Activated T-helper 1 cell treated with anti-CD3 and anti-CD28 coated beads, Interleukin-2, amount 50 U/mL, for 16 hours (primary cell): ENCODE measurements around the gene RFT1.
A peak's percentile ranks its signal among the peaks of the same experiment; 100 is the strongest.
"Not testable (repeated sequence)": the region's sequence is repeated elsewhere in the genome, so short reads cannot be mapped to it uniquely, and the experiment has no call there.

Source experiments
- DNase-seq, 2 donors: peaks; one replicate each; pipeline ENCODE4 v3.0.0-alpha.2; 2020; ENCODE audit warnings: low read depth in 1 of 2, low spot score in 1 of 2

Gene RFT1

DNA sequence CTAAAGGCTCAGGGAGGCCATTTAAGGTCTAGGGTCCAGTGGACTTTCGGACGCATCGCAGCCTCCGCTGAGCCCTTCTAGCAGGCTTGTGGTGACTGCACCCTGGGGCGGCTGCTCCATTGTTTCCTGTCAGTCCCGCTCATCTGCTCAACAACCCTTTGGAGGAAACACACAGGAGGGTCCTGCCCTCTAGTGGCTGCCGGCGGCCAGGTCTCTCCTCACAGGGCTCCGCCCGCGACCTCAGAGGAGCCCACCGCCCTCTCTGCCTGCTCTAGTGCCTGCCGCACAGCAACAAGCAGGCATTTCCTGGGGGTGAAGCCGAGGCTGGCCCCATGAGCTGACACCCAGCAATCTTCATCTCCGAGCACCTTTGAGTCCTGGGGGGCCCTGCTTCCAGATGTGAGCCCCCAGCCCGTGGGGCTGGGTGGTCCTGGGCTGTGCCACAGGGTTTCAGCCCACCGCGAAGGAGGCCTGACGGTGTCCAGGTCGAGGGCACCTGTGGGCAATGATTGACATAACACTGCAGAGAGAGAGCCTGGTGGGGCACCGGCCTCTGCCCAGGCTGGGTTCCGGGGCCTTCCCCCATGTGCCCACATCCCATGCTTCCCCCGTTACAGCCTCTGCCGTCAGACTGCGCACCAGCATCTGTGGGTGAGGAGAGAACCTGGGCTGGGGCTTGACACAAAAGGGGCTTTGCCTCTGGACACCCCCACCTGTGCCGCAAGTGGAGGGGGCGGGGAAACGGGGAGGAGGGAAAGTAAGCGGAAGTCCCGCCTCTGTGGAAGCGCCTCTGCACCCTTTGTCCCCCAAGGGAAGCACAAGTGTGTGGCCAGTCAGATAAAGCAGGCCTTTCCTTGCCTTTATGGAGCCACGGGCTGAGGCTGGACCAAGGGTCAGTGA is 57.3 kb downstream of the RFT1 start:
- DNase-seq, result peak; percentile 76 to 79

- DNase-seq, result no peak
Observed at GRCh38 chr3:53071882-53072431, 58.3 kb downstream of the RFT1 start.

DNA sequence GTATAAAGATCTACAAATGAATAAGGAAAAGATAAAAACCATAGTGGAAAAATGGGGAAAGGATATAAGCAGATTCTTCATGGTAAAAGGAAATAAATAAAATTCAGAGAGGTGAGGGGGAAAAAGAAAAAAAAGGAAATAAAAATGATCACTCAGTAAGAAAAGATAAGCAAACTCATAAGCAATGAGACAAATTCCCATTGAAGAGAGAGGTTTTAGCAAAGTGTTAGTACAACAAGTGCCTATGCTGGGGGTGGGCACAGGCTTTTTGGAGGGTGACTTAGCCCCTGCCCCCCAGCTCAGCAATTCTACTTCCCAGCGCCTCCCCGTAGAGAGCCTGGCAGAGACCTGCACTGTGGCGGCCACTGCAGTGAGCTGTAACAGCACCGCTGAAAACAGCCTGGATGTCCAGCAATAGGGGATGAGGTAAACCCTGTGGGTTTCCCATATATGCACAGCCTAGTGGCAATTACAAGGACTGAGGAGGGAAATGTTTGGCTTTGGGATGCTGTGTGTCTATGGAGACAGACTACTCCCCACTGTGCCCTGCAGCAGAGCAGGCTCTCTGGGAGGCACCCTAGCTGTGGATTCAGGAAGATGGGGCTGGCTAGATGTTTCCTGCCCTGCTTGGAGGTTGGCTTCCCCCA is 60.7 kb downstream of the RFT1 start:
- DNase-seq, result no peak

DNA sequence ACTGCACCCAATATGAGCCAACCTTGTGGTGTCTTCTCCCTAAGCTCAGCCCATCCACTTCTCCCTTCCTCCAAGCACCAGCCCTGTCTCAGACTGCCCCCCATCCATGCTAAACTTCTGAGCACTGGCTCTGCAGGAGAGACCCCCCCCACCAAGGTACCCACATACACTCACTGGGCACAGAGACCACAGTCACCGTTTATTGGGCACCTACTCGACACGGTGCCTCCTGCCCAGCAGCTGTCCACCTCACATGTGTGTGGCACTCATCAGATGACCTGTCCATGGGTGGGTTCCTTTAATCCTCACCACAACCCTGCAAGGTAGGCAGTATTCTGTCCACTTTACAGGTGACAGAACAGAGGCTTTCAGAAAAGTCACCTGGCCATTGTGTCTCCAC is 62.1 kb downstream of the RFT1 start:
- no peak for DNase-seq

GRCh38 chr3:53067567-53067966 is 62.7 kb downstream of the RFT1 start:
- DNase-seq, result no peak

GRCh38 chr3:53065841-53066480 is 64.3 kb downstream of the RFT1 start:
- no peak for DNase-seq

GRCh38 chr3:53062905-53063304 is 67.3 kb downstream of the RFT1 start:
- DNase-seq, result no peak

DNA sequence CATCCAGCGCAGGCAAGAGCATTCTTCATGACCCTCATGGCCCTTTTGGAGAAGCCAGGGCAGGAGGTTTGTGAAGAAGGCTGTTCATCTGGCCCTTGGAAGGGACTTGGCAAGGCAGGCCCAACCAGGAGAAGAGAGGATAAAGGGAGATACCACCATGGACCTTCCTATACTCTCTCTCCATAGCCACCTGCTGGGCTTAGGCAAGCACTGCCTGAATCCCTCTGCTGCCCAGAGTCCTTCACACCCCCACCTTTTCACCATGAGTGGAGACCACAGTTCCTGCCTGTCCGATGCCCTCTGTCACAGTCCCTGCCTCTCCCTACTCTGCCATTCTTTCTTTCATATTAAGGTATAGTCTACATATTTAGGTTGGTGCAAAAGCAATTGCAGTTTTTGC is 73.8 kb downstream of the RFT1 start:
- no peak for DNase-seq

- not testable (repeated sequence) for DNase-seq
Observed at GRCh38 chr3:53054233-53054632, 76.0 kb downstream of the RFT1 start.

DNA sequence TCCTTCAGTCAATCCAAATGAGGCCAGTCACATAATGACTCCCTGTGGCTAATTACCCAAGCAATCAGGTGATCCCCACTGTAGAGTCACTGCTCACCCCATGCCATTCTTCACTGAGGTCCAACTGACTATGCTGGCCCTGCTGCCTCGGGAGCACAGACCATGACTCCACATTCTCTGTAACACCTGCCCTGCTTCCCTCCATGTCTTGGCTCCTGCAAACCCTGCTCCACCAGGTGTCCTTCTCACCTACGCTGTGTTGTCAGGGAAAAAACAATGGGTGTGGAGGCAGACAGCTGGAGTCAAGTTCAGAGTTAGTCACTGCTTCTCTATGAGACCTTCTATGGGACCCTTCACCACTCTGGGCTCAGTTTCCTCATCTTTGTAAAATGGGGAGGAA is 78.3 kb downstream of the RFT1 start:
- DNase-seq, result no peak

DNA sequence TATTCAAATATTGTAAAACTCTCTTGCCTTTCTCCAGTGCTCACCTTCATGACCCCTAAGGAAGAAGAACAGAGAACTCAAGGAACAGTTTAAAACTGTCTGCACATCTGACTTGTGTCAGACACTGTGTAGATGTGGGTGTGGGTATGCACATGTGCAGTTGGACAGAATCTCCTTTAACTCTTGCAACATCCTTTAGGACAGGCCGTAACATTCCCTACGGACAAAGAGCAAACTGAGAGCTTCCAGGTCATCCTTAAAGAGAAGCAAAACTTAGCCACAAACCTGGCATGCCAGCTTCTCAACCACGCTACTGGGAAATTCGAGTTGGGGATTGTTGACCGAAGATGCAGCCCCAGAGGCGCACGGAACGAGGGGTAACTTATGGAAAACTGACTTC is 80.2 kb downstream of the RFT1 start:
- DNase-seq, result no peak

DNA sequence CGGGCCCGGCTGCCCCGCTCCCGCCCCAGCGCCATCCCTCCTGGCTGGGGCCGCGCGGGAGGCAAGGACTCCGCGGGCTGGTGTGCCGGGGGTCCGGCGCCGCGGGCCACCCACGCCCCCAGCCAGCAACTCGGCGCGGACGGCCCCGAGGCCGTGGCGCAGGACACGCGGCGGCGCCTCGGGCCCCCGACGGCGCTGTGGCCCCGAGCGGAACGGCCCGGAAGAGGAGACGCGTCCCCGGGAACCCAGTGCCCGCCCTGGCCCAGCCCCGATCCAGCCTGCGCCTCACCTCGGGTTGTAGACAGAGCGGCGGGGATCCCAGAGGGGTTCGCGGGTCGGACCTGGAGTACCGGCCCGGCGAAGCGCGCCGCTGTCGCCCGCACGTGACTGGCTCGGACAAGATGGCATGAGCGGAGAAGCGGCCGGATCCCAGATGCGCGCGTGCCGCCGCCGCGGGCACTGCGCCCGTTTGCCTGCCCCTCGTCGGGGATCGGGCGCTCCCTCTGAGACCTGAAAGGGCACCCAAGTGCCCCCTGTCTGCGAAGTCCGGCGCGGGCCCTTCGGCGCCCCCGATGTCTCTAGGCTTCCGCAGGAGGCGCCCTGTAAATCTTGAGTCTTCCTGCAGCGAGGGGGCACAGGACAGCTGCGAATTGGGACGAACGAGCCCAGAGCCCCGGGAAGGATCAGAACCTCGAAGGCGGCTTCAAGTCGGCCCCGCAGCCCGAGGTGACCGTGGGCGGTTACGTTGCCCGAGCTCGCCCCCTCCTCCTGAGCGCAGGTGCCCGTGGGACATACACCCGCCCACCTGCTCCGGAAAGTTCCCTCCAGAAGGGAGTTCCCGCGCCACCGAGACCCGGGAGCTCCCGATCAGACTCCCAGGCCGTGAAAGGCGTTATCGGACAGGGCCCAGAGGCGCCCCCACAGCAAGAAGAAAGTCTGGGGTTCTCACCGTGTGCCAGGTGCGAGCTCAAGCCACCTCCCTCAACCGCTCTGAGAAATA is 83.8 kb downstream of the RFT1 start:
- DNase-seq, result peak; percentile 26 to 51

DNA sequence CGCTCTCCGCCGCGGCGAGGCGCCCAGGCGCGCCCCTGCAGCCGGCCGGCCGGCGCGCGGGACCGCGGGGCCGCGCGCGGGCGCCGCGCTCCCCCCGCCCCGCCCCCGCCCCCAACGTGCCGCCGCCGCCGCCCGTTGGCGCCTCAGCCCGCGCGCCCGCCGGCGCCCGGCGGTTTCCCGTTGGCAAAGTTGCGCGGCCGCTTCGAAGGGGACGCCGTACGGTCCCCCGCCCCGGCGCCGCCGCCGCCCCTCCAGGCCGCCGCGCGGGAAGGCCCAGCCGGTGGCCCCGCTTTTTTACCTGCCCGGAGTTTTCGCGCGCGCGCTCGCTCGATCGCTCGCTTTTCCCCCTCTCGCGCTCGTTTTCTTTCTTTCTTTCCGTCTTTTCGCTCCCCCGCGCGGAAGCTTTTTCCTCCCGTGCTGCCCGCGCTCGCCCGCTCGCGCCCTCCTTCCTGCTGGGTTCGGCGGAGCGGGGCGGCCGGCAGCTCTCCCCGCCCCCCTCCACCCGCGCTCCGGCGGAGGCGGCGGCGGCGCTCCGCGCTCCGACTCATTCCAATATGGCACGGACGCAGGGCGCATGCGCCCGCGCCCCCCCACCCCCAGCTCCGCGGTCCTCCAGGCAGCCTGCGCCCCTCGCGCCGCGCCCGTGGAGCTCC is 84.6 kb downstream of the RFT1 start, which contains the start of gene SFMBT1:
TSS of gene SFMBT1 (minus strand) at position 556 of the 653 bp plus-strand sequence. CDS start 76,945 bp downstream, outside the sequence.
- DNase-seq, result peak; percentile 53 to 68

DNA sequence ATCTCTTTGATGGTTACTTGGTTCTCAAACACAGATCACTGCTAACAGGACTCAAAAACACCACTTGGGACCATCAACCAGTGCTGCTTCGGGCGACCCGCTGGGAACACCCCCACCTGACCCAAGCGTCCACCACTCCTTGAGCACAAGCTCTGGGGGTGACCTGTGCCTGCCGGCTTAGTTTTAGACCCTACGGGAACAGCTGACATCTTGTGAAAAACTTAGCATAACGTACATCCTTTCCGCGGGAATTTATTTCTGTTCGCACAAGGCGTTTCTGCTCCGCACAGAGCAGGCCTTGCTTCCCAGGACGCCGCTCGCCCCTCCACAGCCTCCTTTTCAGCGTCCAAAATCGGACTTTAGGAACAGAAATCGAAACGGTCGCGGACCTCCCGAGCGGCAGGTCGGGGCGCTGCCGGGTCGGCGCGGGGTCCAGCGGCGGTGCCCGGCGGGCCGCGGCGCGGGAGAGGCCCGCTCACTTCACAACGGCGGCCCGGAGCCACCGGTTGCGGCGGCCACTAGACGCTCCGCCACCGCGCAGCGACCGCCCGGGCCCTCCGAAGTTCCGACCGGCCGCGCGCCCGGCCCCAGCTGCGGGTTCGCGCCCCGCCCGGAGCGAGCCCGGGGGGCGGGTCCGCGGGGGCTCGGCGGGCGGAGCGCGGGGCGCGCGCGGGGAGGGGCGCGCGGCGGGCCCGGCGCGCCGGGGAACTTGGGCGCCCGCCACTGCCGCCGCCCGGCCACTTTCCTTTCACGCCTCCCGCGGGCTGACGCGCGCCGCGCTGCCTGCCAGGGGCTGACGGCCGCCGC is 85.3 kb downstream of the RFT1 start:
- peak; percentile 26 to 58 for DNase-seq

- DNase-seq, result no peak
Observed at GRCh38 chr3:53044371-53044710, 85.9 kb downstream of the RFT1 start.

DNA sequence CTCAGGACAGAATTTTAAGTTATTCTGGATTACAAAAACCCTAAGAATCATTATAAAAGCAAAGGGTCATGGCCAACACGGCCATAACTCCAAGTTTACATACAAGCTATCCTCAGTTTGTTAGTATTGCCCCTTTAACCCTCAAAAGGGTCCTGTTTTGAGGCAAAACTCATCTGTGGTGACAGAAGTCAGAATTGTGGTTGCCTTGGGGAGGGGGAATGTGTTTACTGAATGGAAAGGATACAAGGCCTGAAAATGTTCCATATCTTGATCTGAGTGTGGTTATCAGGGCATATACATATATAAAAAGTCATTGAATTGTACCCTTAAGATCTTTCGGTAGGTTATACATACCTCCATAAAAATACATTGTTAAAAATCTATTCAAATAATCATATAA is 86.5 kb downstream of the RFT1 start:
- no peak for DNase-seq

- DNase-seq, result no peak
Observed at GRCh38 chr3:53042651-53043050, 87.6 kb downstream of the RFT1 start.

- DNase-seq, result no peak
Observed at GRCh38 chr3:53040351-53040820, 89.8 kb downstream of the RFT1 start.

GRCh38 chr3:53039376-53039752 is 90.9 kb downstream of the RFT1 start:
- no peak for DNase-seq
